Hepatocyte (in vitro differentiated cells): ENCODE results near the gene SCUBE2. TPM values are rescaled to one million over a fixed set of nuclear protein-coding genes. Genes with fewer than 3 reads are reported as not detected.

Source experiments
- DNase-seq: peaks from one replicate; pipeline ENCODE4 v3.0.0-alpha.2; 2016; ENCODE audit warnings: low spot score
- H2AFZ ChIP-seq: fragments of 200-600 bp; sonication (generic); 2 replicates; pipeline ENCODE4 v1.6.0; 2016; ENCODE audit warnings: antibody characterized with exemption, mild to moderate bottlenecking
- H3K27ac ChIP-seq: fragments of 200-600 bp; sonication (generic); 2 replicates; pipeline ENCODE4 v1.5.1; 2016; ENCODE audit warnings: mild to moderate bottlenecking
- H3K27me3 ChIP-seq: fragments of 200-600 bp; sonication (generic); 2 replicates; pipeline ENCODE4 v1.6.1; 2016
- H3K36me3 ChIP-seq: fragments of 200-600 bp; sonication (generic); replicated peaks from 2 replicates; pipeline ENCODE4 v1.5.1; 2016; ENCODE audit warnings: low read depth; ENCODE audit not compliant: insufficient read depth
- H3K4me1 ChIP-seq: fragments of 200-600 bp; sonication (generic); 2 replicates; pipeline ENCODE4 v1.5.1; 2016; ENCODE audit warnings: mild to moderate bottlenecking, moderate library complexity; ENCODE audit not compliant: insufficient read depth
- H3K4me2 ChIP-seq: fragments of 200-600 bp; sonication (generic); 2 replicates; pipeline ENCODE4 v1.6.0; 2016
- H3K4me3 ChIP-seq: fragments of 200-600 bp; sonication (generic); 2 replicates; pipeline ENCODE4 v1.5.1; 2016; ENCODE audit warnings: mild to moderate bottlenecking
- H3K79me2 ChIP-seq: fragments of 200-600 bp; sonication (generic); 2 replicates; pipeline ENCODE4 v1.6.0; 2017; ENCODE audit warnings: mild to moderate bottlenecking
- H3K9me2 ChIP-seq: fragments of 200-600 bp; sonication (generic); replicated peaks from 2 replicates; pipeline ENCODE4 v1.6.0; 2017; ENCODE audit warnings: mild to moderate bottlenecking; ENCODE audit not compliant: insufficient read depth
- H3K9me3 ChIP-seq: fragments of 200-600 bp; sonication (generic); 2 replicates; pipeline ENCODE4 v1.5.1; 2016; ENCODE audit warnings: low read depth, mild to moderate bottlenecking
- H4K20me1 ChIP-seq: fragments of 200-600 bp; sonication (generic); 2 replicates; pipeline ENCODE4 v1.6.0; 2016; ENCODE audit warnings: mild to moderate bottlenecking; ENCODE audit not compliant: insufficient read depth, poor library complexity, severe bottlenecking
- EZH2 ChIP-seq: fragments of 200-600 bp; sonication (generic); IDR thresholded peaks from 2 replicates; pipeline ENCODE4 v1.6.1; 2016; ENCODE audit warnings: antibody characterized with exemption, mild to moderate bottlenecking, borderline replicate concordance
- EZH2phosphoT487 ChIP-seq: fragments of 200-600 bp; sonication (generic); IDR thresholded peaks from one replicate; pipeline ENCODE4 v1.6.1; 2018; ENCODE audit warnings: antibody characterized with exemption, mild to moderate bottlenecking, low read depth, moderate library complexity; ENCODE audit not compliant: unreplicated experiment, severe bottlenecking
- WGBS: methylation state at CpG from one replicate; pipeline ENCODE4 v1.1.6; 2016; ENCODE audit warnings: low lambda C conversion rate; ENCODE audit errors: missing lambda C conversion rate; 5-methylcytosine and 5-hydroxymethylcytosine counted together
- polyA plus RNA-seq: library from polyadenylated mRNA; unstranded; fragments of >200 nt; fragmentation: Nextera tagmentation; extraction: Ambion mirVana; gene quantifications from 2 replicates; pipeline ENCODE4 v1.2.1, GENCODE V29; 2016
- total RNA-seq: library from RNA; depleted of rRNA; stranded (reverse); fragments of >200 nt; gene quantifications from 2 replicates; pipeline ENCODE4 v1.2.3, GENCODE V29; 2014
- TF ChIP-seq, protein P1 (sequence below): fragments of 200-600 bp; sonication (generic); IDR thresholded peaks from 2 replicates; pipeline ENCODE4 v1.5.1; 2016; ENCODE audit warnings: antibody characterized with exemption, mild to moderate bottlenecking; ENCODE audit not compliant: poor library complexity

The SCUBE2 gene
- total and polyA plus RNA-seq, 2 experiments from 2014 or later: 8.6 to 8.9 TPM

DNA sequence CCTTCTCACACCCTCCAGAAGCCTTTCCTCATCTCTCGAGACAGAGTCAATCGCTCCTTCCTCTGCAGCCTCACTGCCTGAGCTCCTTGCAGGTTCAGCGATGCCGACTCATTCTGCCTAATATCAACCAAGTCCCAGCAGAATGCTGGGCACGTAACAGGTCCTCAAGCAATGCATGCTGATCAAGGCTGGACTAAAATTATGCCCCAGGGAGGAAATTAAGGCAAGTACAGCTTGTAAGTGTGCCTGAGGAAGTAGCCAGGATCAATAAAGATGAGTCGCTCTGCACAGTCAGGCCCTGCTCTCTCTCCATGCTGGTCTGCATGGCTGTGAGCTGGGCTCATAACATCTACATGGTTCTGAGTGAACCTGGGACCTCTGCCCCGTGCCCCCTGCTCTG, 62.0 kb downstream of the SCUBE2 start:
- 84% methylated on average over 7 of the region's 7 CpGs for WGBS

DNA sequence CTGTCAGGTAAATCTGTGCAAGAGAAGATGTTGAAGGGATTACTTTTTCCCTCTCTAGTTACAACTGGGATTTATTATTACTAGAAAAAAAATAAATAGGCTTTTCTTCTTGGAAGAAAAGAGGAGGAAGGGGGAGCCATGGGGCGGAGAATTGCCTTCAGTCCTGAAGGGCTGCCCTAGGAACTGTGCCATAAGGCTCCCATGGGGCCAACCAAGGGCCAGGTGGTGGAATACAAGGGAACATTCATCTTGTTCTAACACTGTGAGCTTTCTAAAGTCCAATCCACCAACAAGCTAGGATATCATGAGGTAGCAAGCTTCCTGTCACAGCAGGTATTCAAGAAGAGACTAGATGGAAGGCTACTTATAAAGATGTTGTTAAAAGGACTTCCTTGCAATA, 62.8 kb downstream of the SCUBE2 start:
- Histone ChIP-seq H3K4me3 (no peak overlapping the region), H3K79me2 (no peaks in the 10 kb centered on the region), H3K4me2 (no peak overlapping the region), H2AFZ (no peak overlapping the region), H3K9me3 (no peaks in the 10 kb centered on the region), H3K36me3 (no peaks in the 10 kb centered on the region), H3K27me3 (no peaks in the 10 kb centered on the region), H3K27ac (no peak overlapping the region), H3K9me2 (no peaks in the 10 kb centered on the region), H4K20me1 (no peaks in the 10 kb centered on the region), H3K4me1 (no peaks in the 10 kb centered on the region)
- 75% methylated on average over 1 of the region's 1 CpG for WGBS
- no peak for TF ChIP-seq EZH2
- no peak for TF ChIP-seq EZH2phosphoT487
- TF ChIP-seq, protein P1, sequence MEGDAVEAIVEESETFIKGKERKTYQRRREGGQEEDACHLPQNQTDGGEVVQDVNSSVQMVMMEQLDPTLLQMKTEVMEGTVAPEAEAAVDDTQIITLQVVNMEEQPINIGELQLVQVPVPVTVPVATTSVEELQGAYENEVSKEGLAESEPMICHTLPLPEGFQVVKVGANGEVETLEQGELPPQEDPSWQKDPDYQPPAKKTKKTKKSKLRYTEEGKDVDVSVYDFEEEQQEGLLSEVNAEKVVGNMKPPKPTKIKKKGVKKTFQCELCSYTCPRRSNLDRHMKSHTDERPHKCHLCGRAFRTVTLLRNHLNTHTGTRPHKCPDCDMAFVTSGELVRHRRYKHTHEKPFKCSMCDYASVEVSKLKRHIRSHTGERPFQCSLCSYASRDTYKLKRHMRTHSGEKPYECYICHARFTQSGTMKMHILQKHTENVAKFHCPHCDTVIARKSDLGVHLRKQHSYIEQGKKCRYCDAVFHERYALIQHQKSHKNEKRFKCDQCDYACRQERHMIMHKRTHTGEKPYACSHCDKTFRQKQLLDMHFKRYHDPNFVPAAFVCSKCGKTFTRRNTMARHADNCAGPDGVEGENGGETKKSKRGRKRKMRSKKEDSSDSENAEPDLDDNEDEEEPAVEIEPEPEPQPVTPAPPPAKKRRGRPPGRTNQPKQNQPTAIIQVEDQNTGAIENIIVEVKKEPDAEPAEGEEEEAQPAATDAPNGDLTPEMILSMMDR: no peak
- no peak for DNase-seq

More for the DNA sequence above, 62.0 kb downstream of the SCUBE2 start:
- no peaks in the 10 kb centered on the region for H3K4me1 ChIP-seq
- no peaks in the 10 kb centered on the region for H3K27me3 ChIP-seq
- no peak for DNase-seq
- H2AFZ ChIP-seq: no peak overlapping the region
- no peaks in the 10 kb centered on the region for H3K9me2 ChIP-seq
- H3K79me2 ChIP-seq: no peaks in the 10 kb centered on the region
- no peaks in the 10 kb centered on the region for H3K9me3 ChIP-seq
- H4K20me1 ChIP-seq: no peaks in the 10 kb centered on the region
- H3K27ac ChIP-seq: no peak overlapping the region
- H3K36me3 ChIP-seq: no peaks in the 10 kb centered on the region
- TF ChIP-seq, protein P1: no peak
- no peak for TF ChIP-seq EZH2
- TF ChIP-seq EZH2phosphoT487: no peak
- no peak overlapping the region for H3K4me2 ChIP-seq
- H3K4me3 ChIP-seq: no peak overlapping the region

DNA sequence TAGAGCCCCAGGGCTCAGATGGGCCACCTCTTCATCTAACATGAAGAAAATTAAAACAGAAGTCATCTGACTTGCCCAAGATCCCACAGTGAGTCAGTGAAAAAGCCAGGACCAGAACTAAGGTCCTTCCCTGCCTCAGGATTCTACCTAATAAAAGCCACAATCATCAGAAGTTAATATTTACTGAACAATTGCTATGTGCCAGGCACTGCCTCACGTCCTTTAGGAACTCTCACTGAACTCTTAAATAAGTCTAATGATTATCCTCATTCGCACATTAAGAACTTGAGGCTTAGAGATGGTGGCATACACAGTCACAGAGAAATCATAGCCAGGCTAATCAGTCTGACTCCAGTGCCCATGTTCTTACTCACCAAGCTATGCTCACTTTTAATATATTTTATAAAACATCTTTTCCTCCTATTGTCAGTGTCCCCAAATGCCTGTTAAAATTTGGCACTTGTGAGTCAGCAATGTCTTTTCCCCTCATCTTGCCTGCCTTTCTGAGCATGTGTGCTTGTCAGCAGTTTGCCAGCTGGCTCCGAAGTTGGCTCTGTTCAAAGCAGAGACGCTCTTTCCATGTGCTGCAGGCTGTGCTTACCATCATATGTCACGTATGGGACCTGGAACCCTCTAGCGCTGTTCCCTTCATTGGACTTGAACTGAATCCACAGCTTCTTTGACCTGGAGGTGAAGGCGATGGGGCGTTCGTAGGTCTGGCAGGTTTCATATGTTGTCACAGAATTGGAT, 66.1 kb downstream of the SCUBE2 start:
- Histone ChIP-seq H2AFZ (no peak overlapping the region), H3K9me3 (no peaks in the 10 kb centered on the region), H4K20me1 (no peaks in the 10 kb centered on the region), H3K79me2 (no peaks in the 10 kb centered on the region), H3K4me2 (no peak overlapping the region), H3K27ac (no peak overlapping the region), H3K4me3 (no peak overlapping the region), H3K4me1 (no peaks in the 10 kb centered on the region), H3K9me2 (no peaks in the 10 kb centered on the region), H3K27me3 (no peaks in the 10 kb centered on the region), H3K36me3 (no peaks in the 10 kb centered on the region)
- WGBS: 92% methylated on average over 9 of the region's 9 CpGs
- no peak for DNase-seq
- TF ChIP-seq EZH2phosphoT487 (no peak), EZH2 (no peak)
- TF ChIP-seq, protein P1: no peak
